Panc1 (cell line): ENCODE measurements around the gene TAF5. TPM values are rescaled to one million over a fixed set of nuclear protein-coding genes. Genes with fewer than 3 reads are reported as not detected.
A peak's percentile ranks its signal among the peaks of the same experiment; 100 is the strongest.

Experiments used
- ATAC-seq: fragments of 200-7000 bp; cut with Tn5 transposase; 2 replicates; pipeline ENCODE4 v1.9.1; 2020; ENCODE audit warnings: mild to moderate bottlenecking, moderate library complexity
- Bru-seq: library from RNA; stranded (reverse); fragments of 400-500 nt; gene quantifications from one replicate; lab custom pipeline; 2021; lab: Mats Ljungman, UMichigan
- BruChase-seq, 2 experiments: library from RNA; stranded (reverse); fragments of 400-500 nt; gene quantifications; one replicate each; lab custom pipeline; 2021; lab: Mats Ljungman, UMichigan
- BruUV-seq: library from RNA; stranded (reverse); fragments of 400-500 nt; replicated peaks from 2 replicates; lab custom pipeline; 2021; lab: Mats Ljungman, UMichigan
- CTCF ChIA-PET: fragments of 300-600 bp; sonication (Branson Sonifier 250); formaldehyde crosslinking; loops from one replicate; lab custom pipeline; 2022; ENCODE audit warnings: antibody characterized with exemption; lab: Charles Lee
- POLR2A ChIA-PET: fragments of 300-600 bp; sonication (Branson Sonifier 250); formaldehyde crosslinking; loops from one replicate; lab custom pipeline; 2022; ENCODE audit warnings: antibody characterized with exemption; lab: Charles Lee
- DNase-seq: peaks from one replicate; pipeline ENCODE4 v3.0.0-alpha.2; 2010; ENCODE audit warnings: low read depth, low spot score
- H3K27ac ChIP-seq: 2 replicates; pipeline ENCODE4 v1.5.1; 2011; ENCODE audit warnings: mild to moderate bottlenecking, low read length, inconsistent platforms
- H3K27me3 ChIP-seq: fragments of 200-500 bp; sonication (Bioruptor generic); 2 replicates; pipeline ENCODE4 v1.6.0; 2014; ENCODE audit warnings: low read length, inconsistent platforms; ENCODE audit not compliant: control insufficient read depth, insufficient read depth
- H3K36me3 ChIP-seq: fragments of 200-500 bp; sonication (Bioruptor generic); 2 replicates; pipeline ENCODE4 v1.5.1; 2014; ENCODE audit warnings: inconsistent platforms, mild to moderate bottlenecking, low read length, moderate library complexity; ENCODE audit not compliant: control insufficient read depth, insufficient read depth
- H3K4me1 ChIP-seq: 2 replicates; pipeline ENCODE4 v1.5.1; 2011; ENCODE audit warnings: inconsistent platforms, mild to moderate bottlenecking, low read length, moderate library complexity; ENCODE audit not compliant: control insufficient read depth, insufficient read depth
- H3K4me3 ChIP-seq, 2 experiments: 2 replicates each; pipeline ENCODE4 v1.5.1; 2011 to 2012; ENCODE audit warnings: low read depth in 2 of 2, low read length in 2 of 2, mild to moderate bottlenecking in 2 of 2, inconsistent platforms in 1 of 2, moderate library complexity in 1 of 2
- H3K9me3 ChIP-seq: fragments of 200-500 bp; sonication (Bioruptor generic); 2 replicates; pipeline ENCODE4 v1.5.1; 2014; ENCODE audit warnings: low read depth, mild to moderate bottlenecking, inconsistent platforms, low read length, moderate library complexity; ENCODE audit not compliant: control insufficient read depth, insufficient read depth
- POLR2AphosphoS5 ChIP-seq: IDR thresholded peaks from 2 replicates; pipeline ENCODE4 v1.6.1; 2012; ENCODE audit warnings: mild to moderate bottlenecking, low read depth, low read length, moderate library complexity
- SIN3A ChIP-seq: IDR thresholded peaks from 2 replicates; pipeline ENCODE4 v1.6.1; 2012; ENCODE audit warnings: low read depth, mild to moderate bottlenecking, low read length, moderate library complexity, borderline replicate concordance; ENCODE audit not compliant: insufficient read depth
- TCF7L2 ChIP-seq: IDR thresholded peaks from 2 replicates; pipeline ENCODE4 v1.6.1; 2011; ENCODE audit warnings: mild to moderate bottlenecking, low read depth, low read length, inconsistent platforms
- in situ Hi-C: cut with HindIII; loops from 2 replicates; pipeline ENCODE4 v1.10.0; 2016; ENCODE audit warnings: low sequenced_read_pairs, low pct_unique_long_range_greater_than_20kb
- intact Hi-C: fragments of 100-400 bp; cut with micrococcal nuclease; formaldehyde crosslinking; loops from one replicate; pipeline ENCODE4 v1.10.0; 2022; ENCODE audit not compliant: unreplicated experiment
- long read RNA-seq: library from polyadenylated mRNA; unstranded; transcript quantifications from one replicate; pipeline ENCODE4 v2.0.0, GENCODE V29; 2021; ENCODE audit not compliant: unreplicated experiment
- polyA plus RNA-seq: library from polyadenylated mRNA; unstranded; fragments of >200 nt; gene quantifications from one replicate; pipeline ENCODE4 v1.2.1, GENCODE V29; 2012; ENCODE audit warnings: missing spikeins; ENCODE audit not compliant: insufficient read length
- total RNA-seq: library from RNA; stranded (reverse); gene quantifications from one replicate; pipeline ENCODE4 v1.2.1, GENCODE V29; 2021; ENCODE audit not compliant: unreplicated experiment
- TF ChIP-seq, protein P1 (sequence below), 2 experiments: IDR thresholded peaks; 2 replicates each; pipeline ENCODE4 v1.6.1; 2011 to 2012; ENCODE audit warnings: low read depth in 2 of 2, control low read depth in 1 of 2, low read length in 1 of 2, mild to moderate bottlenecking in 1 of 2, moderate library complexity in 1 of 2; ENCODE audit not compliant: insufficient read depth in 1 of 2
- TF ChIP-seq, protein P2 (sequence below): fragments of 450-650 bp; IDR thresholded peaks from 2 replicates; pipeline ENCODE4 v1.5.1; 2017; ENCODE audit warnings: mild to moderate bottlenecking

TAF5 gene
- total RNA-seq: 6.0 TPM
- polyA plus RNA-seq: 3.0 TPM
- percentile 57 among the genes with signal in this experiment for Bru-seq, nascent RNA
- BruChase-seq, experiment 1, labeled RNA remaining after a 2-hour chase: percentile 59 among the genes with signal in this experiment
- BruChase-seq, experiment 2, labeled RNA remaining after a 6-hour chase: percentile 53 among the genes with signal in this experiment
- long read RNA-seq, transcript TAF5-201 (11 exons, 3,268 nt): major isoform, 26 of 37 reads
- long read RNA-seq, partial matches to known transcripts: 7 of 37 reads
- long read RNA-seq, other reads (novel, unspliced or antisense): 4 of 37 reads

DNA sequence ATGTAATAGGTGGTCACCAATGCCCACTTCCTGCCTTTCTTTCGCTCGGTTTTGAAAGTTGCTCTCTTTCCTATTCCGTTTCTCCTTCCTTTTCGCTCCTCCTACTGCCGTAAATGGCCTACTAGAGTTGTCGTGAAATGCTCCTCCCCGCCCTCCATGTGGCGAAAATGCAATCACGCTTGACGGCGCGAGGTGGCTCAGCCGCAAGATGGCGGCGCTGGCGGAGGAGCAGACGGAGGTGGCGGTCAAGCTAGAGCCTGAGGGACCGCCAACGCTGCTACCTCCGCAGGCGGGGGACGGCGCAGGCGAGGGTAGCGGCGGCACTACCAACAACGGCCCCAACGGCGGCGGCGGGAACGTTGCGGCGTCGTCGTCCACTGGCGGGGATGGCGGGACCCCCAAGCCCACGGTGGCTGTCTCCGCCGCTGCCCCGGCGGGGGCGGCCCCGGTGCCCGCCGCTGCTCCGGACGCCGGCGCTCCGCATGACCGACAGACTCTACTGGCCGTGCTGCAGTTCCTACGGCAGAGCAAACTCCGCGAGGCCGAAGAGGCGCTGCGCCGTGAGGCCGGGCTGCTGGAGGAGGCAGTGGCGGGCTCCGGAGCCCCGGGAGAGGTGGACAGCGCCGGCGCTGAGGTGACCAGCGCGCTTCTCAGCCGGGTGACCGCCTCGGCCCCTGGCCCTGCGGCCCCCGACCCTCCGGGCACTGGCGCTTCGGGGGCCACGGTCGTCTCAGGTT lies at the start of gene TAF5:
Gene TAF5, plus strand, starts transcription at position 195 of the 737 bp plus-strand sequence. Its CDS starts 14 bp downstream, at position 209.
- H3K4me1 ChIP-seq: peaks cover 3% of the 10 kb centered on the region; the same call in 1 of the 2 replicates
- DNase-seq (peak; percentile 92), ATAC-seq (peak; percentile 83)
- POLR2A ChIA-PET: interaction anchor here (0.7 to 0.9 kb wide), 2 partner anchors 34 to 57 kb away, joined by 3 to 4 read pairs; no protein-coding TSS in a partner anchor
- peak within 1 kb of the TSS; percentile 98 for H3K27ac ChIP-seq
- H3K9me3 ChIP-seq: no peaks in the 10 kb centered on the region
- H3K36me3 ChIP-seq: no peaks in the 10 kb centered on the region; the same call in 1 of the 2 replicates
- TF ChIP-seq, protein P1, sequence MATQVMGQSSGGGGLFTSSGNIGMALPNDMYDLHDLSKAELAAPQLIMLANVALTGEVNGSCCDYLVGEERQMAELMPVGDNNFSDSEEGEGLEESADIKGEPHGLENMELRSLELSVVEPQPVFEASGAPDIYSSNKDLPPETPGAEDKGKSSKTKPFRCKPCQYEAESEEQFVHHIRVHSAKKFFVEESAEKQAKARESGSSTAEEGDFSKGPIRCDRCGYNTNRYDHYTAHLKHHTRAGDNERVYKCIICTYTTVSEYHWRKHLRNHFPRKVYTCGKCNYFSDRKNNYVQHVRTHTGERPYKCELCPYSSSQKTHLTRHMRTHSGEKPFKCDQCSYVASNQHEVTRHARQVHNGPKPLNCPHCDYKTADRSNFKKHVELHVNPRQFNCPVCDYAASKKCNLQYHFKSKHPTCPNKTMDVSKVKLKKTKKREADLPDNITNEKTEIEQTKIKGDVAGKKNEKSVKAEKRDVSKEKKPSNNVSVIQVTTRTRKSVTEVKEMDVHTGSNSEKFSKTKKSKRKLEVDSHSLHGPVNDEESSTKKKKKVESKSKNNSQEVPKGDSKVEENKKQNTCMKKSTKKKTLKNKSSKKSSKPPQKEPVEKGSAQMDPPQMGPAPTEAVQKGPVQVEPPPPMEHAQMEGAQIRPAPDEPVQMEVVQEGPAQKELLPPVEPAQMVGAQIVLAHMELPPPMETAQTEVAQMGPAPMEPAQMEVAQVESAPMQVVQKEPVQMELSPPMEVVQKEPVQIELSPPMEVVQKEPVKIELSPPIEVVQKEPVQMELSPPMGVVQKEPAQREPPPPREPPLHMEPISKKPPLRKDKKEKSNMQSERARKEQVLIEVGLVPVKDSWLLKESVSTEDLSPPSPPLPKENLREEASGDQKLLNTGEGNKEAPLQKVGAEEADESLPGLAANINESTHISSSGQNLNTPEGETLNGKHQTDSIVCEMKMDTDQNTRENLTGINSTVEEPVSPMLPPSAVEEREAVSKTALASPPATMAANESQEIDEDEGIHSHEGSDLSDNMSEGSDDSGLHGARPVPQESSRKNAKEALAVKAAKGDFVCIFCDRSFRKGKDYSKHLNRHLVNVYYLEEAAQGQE (IDR thresholded peaks at IDR 0.05; ENCODE audit: insufficient read depth in 1 of 2, low read depth in 2 of 2, low read length in 1 of 2): peak; percentile 52 to 75; a peak in 3 of 4 replicates
- TF ChIP-seq TCF7L2 (peak; percentile 20; the same call in 1 of the 2 replicates), POLR2AphosphoS5 (peak; percentile 99), SIN3A (peak; percentile 86; the same call in 1 of the 2 replicates)
- TF ChIP-seq, protein P2, sequence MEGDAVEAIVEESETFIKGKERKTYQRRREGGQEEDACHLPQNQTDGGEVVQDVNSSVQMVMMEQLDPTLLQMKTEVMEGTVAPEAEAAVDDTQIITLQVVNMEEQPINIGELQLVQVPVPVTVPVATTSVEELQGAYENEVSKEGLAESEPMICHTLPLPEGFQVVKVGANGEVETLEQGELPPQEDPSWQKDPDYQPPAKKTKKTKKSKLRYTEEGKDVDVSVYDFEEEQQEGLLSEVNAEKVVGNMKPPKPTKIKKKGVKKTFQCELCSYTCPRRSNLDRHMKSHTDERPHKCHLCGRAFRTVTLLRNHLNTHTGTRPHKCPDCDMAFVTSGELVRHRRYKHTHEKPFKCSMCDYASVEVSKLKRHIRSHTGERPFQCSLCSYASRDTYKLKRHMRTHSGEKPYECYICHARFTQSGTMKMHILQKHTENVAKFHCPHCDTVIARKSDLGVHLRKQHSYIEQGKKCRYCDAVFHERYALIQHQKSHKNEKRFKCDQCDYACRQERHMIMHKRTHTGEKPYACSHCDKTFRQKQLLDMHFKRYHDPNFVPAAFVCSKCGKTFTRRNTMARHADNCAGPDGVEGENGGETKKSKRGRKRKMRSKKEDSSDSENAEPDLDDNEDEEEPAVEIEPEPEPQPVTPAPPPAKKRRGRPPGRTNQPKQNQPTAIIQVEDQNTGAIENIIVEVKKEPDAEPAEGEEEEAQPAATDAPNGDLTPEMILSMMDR: no peak
- intact Hi-C loops: no loop called here
- BruUV-seq: no TSS peak
- peak within 1 kb of the TSS; percentile 70 to 73 for H3K4me3 ChIP-seq
- CTCF ChIA-PET: interaction anchor here (0.6 to 0.7 kb wide), 4 partner anchors 25 to 961 kb away, joined by 3 to 5 read pairs (median 4); no protein-coding TSS in a partner anchor
- no peaks in the 10 kb centered on the region for H3K27me3 ChIP-seq
- in situ Hi-C loops: no loop called here

DNA sequence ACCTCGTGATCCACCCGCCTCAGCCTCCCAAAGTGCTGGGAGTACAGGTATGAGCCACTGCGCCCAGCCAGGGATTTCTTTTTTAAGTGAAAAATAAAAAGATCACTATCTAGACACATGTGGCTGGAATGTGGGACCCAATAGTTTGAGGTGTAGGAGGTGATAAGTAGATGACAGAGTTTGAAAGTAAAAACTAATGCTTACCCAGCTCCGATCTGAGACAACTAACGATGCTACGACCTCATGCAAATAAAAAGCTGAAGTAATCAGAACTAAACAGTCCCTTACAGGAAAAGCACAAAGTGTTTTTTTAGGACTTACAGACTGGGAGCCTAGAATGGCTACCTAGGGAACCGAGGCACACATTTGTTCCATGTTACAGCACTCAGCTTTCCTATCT lies 39.9 kb upstream of the TAF5 start:
- no TSS peak for BruUV-seq
- Histone ChIP-seq H3K36me3 (peaks cover 7% of the 10 kb centered on the region; the same call in 1 of the 2 replicates), H3K27me3 (no peaks in the 10 kb centered on the region), H3K9me3 (no peaks in the 10 kb centered on the region), H3K4me3 (no peak overlapping the region), H3K27ac (no peak overlapping the region), H3K4me1 (no peaks in the 10 kb centered on the region)
- CTCF ChIA-PET: no interaction called here
- ATAC-seq (no peak), DNase-seq (no peak)
- no peak for TF ChIP-seq POLR2AphosphoS5
- TF ChIP-seq, protein P2: no peak
- no peak for TF ChIP-seq SIN3A
- TF ChIP-seq TCF7L2: no peak
- TF ChIP-seq, protein P1 (IDR thresholded peaks at IDR 0.05; ENCODE audit: insufficient read depth in 1 of 2, low read depth in 2 of 2, low read length in 1 of 2): no peak
- POLR2A ChIA-PET: interaction anchor here (0.7 kb wide), 1 partner anchor 48 kb away, joined by 3 read pairs; no protein-coding TSS in a partner anchor
- intact Hi-C loops (no loop called here), in situ Hi-C loops (no loop called here)
